Breast epithelium (tissue), 4 donors: ENCODE data around the gene STT3B. TPM values are rescaled to one million over a fixed set of nuclear protein-coding genes. Genes with fewer than 3 reads are reported as not detected.

Experiments used
- DNase-seq, 2 donors: peaks; one replicate each; pipeline ENCODE4 v3.0.0-alpha.2; 2019; ENCODE audit warnings: low spot score in 2 of 2
- H3K27ac ChIP-seq, 2 donors: fragments of 200-600 bp; sonication (generic) in 1 of 2; one replicate each; pipeline ENCODE4 v1.5.1; 2016 to 2019; ENCODE audit warnings: mild to moderate bottlenecking in 1 of 2
- H3K27me3 ChIP-seq, 2 donors: fragments of 200-600 bp; sonication (generic) in 1 of 2; one replicate each; pipeline versions ENCODE4 v1.5.1 to v1.6.0; 2017 to 2019; ENCODE audit warnings: control low read depth in 1 of 2, mild to moderate bottlenecking in 1 of 2
- H3K36me3 ChIP-seq: fragments of 200-600 bp; one replicate; pipeline ENCODE4 v1.5.1; 2019
- H3K4me1 ChIP-seq, 2 donors: fragments of 200-600 bp; sonication (generic); one replicate each; pipeline ENCODE4 v1.5.1; 2016 to 2019; ENCODE audit warnings: control low read depth in 1 of 2
- H3K4me3 ChIP-seq, 3 donors: fragments of 200-600 bp; sonication (generic); 1 replicate in 2 of 3; 2 replicates in 1 of 3; pipeline ENCODE4 v1.5.1; 2016 to 2019; ENCODE audit warnings: mild to moderate bottlenecking in 3 of 3, moderate library complexity in 2 of 3
- H3K9me3 ChIP-seq, 2 donors: fragments of 200-600 bp; sonication (generic) in 1 of 2; one replicate each; pipeline ENCODE4 v1.5.1; 2016 to 2019; ENCODE audit warnings: control low read depth in 1 of 2
- POLR2A ChIP-seq: fragments of 450-650 bp; IDR thresholded peaks from one replicate; pipeline ENCODE4 v1.6.1; 2016; ENCODE audit warnings: antibody characterized with exemption, mild to moderate bottlenecking, moderate library complexity
- POLR2AphosphoS5 ChIP-seq, 3 donors: sonication (generic); formaldehyde crosslinking; IDR thresholded peaks; one replicate each; pipeline ENCODE4 v1.6.1; 2017; ENCODE audit warnings: antibody characterized with exemption in 3 of 3
- intact Hi-C: fragments of 100-400 bp; cut with DNase I; formaldehyde crosslinking; loops from one replicate; pipeline ENCODE4 v1.15.1; 2023; ENCODE audit warnings: low total_unique reads
- total RNA-seq, 3 donors: library from RNA; depleted of rRNA; stranded (reverse); fragments of >200 nt; gene quantifications; one replicate each; pipeline ENCODE4 v1.1.0, GENCODE V29; 2016
- TF ChIP-seq, protein P1 (sequence below), 3 donors: fragments of 450-650 bp; IDR thresholded peaks; one replicate each; pipeline ENCODE4 v1.5.1; 2016 to 2017; ENCODE audit warnings: antibody characterized with exemption in 3 of 3, mild to moderate bottlenecking in 3 of 3, moderate library complexity in 3 of 3

The STT3B gene
- total RNA-seq, 3 donors from 2014 or later = 93.5 to 132 (median 109) TPM

- intact Hi-C loops = no loop called here
- no peaks in the 10 kb centered on the region for H3K27me3 ChIP-seq
These were observed 42.7 kb downstream of the STT3B start for GRCh38 chr3:31575448-31575847.

DNA sequence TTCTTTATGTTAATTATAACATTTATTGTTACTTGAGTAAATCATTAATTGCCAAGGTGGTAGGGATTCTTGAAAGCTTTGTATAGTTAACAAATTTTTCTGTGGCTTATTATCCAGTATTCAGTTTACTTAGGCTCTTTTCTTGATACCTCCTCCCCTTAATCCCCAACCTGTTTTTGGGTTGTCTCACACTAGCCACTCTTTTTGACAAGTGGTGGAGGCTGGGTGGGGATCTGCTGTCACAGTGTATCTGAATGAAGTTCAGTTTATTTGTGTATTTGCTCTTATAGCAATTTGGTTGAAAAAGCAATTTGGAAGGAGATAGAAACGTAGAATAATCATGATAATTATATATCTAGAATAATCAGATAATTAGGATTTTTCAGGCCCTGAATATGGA lies 43.8 kb downstream of the STT3B start:
- no peak overlapping the region for H3K4me3 ChIP-seq
- TF ChIP-seq POLR2AphosphoS5 (IDR thresholded peaks at IDR 0.05) = no peak
- TF ChIP-seq, protein P1, sequence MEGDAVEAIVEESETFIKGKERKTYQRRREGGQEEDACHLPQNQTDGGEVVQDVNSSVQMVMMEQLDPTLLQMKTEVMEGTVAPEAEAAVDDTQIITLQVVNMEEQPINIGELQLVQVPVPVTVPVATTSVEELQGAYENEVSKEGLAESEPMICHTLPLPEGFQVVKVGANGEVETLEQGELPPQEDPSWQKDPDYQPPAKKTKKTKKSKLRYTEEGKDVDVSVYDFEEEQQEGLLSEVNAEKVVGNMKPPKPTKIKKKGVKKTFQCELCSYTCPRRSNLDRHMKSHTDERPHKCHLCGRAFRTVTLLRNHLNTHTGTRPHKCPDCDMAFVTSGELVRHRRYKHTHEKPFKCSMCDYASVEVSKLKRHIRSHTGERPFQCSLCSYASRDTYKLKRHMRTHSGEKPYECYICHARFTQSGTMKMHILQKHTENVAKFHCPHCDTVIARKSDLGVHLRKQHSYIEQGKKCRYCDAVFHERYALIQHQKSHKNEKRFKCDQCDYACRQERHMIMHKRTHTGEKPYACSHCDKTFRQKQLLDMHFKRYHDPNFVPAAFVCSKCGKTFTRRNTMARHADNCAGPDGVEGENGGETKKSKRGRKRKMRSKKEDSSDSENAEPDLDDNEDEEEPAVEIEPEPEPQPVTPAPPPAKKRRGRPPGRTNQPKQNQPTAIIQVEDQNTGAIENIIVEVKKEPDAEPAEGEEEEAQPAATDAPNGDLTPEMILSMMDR (IDR thresholded peaks at IDR 0.05) = no peak
- TF ChIP-seq POLR2A = no peak
- H3K9me3 ChIP-seq = no peaks in the 10 kb centered on the region
- no peaks in the 10 kb centered on the region for H3K4me1 ChIP-seq
- intact Hi-C loops = no loop called here
- no peaks in the 10 kb centered on the region for H3K36me3 ChIP-seq
- DNase-seq = no peak
- no peaks in the 10 kb centered on the region for H3K27me3 ChIP-seq
- H3K27ac ChIP-seq = no peak overlapping the region

More at GRCh38 chr3:31575448-31575847, 42.7 kb downstream of the STT3B start:
- no peaks in the 10 kb centered on the region for H3K4me1 ChIP-seq
- no peaks in the 10 kb centered on the region for H3K36me3 ChIP-seq
- TF ChIP-seq POLR2AphosphoS5 (IDR thresholded peaks at IDR 0.05) (no peak), POLR2A (no peak)
- TF ChIP-seq, protein P1 (IDR thresholded peaks at IDR 0.05) = no peak
- H3K4me3 ChIP-seq = no peak overlapping the region
- H3K9me3 ChIP-seq = no peaks in the 10 kb centered on the region
- no peak for DNase-seq
- H3K27ac ChIP-seq = no peak overlapping the region

- Histone ChIP-seq H3K4me3 (no peak overlapping the region), H3K36me3 (no peaks in the 10 kb centered on the region), H3K4me1 (no peaks in the 10 kb centered on the region), H3K9me3 (no peaks in the 10 kb centered on the region), H3K27ac (no peak overlapping the region), H3K27me3 (no peaks in the 10 kb centered on the region)
- no peak for DNase-seq
- intact Hi-C loops = no loop called here
- no peak for TF ChIP-seq POLR2AphosphoS5 (IDR thresholded peaks at IDR 0.05)
- TF ChIP-seq, protein P1 (IDR thresholded peaks at IDR 0.05) = no peak
- no peak for TF ChIP-seq POLR2A
These were observed 44.5 kb downstream of the STT3B start for GRCh38 chr3:31577232-31577631.

GRCh38 chr3:31579828-31580227 lies 47.1 kb downstream of the STT3B start:
- Histone ChIP-seq H3K27me3 (no peaks in the 10 kb centered on the region), H3K27ac (no peak overlapping the region), H3K4me1 (no peaks in the 10 kb centered on the region), H3K9me3 (no peaks in the 10 kb centered on the region), H3K4me3 (no peak overlapping the region), H3K36me3 (no peaks in the 10 kb centered on the region)
- intact Hi-C loops = no loop called here
- DNase-seq = no peak
- no peak for TF ChIP-seq POLR2A
- TF ChIP-seq, protein P1 (IDR thresholded peaks at IDR 0.05) = no peak
- no peak for TF ChIP-seq POLR2AphosphoS5 (IDR thresholded peaks at IDR 0.05)

- intact Hi-C loops = no loop called here
These were observed 47.9 kb downstream of the STT3B start for GRCh38 chr3:31580645-31581044.

More at GRCh38 chr3:31580645-31581044, 47.9 kb downstream of the STT3B start:
- DNase-seq = no peak
- Histone ChIP-seq H3K4me1 (no peaks in the 10 kb centered on the region), H3K9me3 (no peaks in the 10 kb centered on the region), H3K36me3 (no peaks in the 10 kb centered on the region), H3K4me3 (no peak overlapping the region), H3K27me3 (no peaks in the 10 kb centered on the region), H3K27ac (no peak overlapping the region)
- TF ChIP-seq POLR2AphosphoS5 (IDR thresholded peaks at IDR 0.05) (no peak), POLR2A (no peak)
- TF ChIP-seq, protein P1 (IDR thresholded peaks at IDR 0.05) = no peak
